ENCODE measurements around the gene AFAP1.

DNA sequence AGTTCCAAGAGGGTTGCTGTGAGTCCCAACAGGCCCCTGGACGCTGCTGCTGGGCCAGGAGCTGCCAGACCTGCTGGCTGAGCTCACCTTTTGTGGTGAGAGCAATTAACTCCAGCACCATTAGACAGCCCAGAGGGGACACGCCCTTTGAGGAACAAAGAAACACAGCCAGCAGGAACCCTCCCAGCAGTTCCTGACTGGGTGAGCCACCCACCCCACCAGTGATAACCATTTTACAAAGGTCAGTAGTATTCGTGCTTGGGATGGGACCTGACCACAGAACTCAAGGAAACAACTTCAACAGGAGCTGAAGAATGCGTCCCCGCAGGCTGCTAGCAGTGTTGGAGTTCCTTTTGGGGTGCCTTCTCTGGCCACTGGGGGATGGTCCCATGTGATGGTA lies 38.8 kb upstream of the AFAP1 start:
- no peak for TF ChIP-seq POLR2AphosphoS5 (IDR thresholded peaks at IDR 0.05; ENCODE audit: low read depth, low read length)
- TF ChIP-seq POLR2A (IDR thresholded peaks at IDR 0.05; ENCODE audit: low read depth, low read length), result no peak
